IPS-18c (cell line): ENCODE data around the gene OR6C76.
"Not testable (repeated sequence)": the region's sequence is repeated elsewhere in the genome, so short reads cannot be mapped to it uniquely, and the experiment has no call there.

Experiments used
- H3K4me3 ChIP-seq: 2 replicates; pipeline ENCODE4 v1.7.0; 2013; ENCODE audit warnings: low read depth, mild to moderate bottlenecking, low read length, moderate library complexity; ENCODE audit not compliant: insufficient read depth
- H3K9me3 ChIP-seq: one replicate; pipeline ENCODE4 v1.6.1; 2013; ENCODE audit warnings: mild to moderate bottlenecking, low read length, moderate library complexity; ENCODE audit not compliant: control insufficient read depth, insufficient read depth

The OR6C76 gene

GRCh38 chr12:55425954-55426353, at the start of gene OR6C76:
TSS of gene OR6C76 (plus strand) at chr12:55426254. CDS start at chr12:55426254, 0 bp downstream.
- H3K4me3 ChIP-seq: no peak within 1 kb of the TSS
- no peaks in the 10 kb centered on the region for H3K9me3 ChIP-seq

GRCh38 chr12:55385891-55386290, 40.2 kb upstream of the OR6C76 start:
- Histone ChIP-seq H3K4me3 (no peak overlapping the region), H3K9me3 (no peaks in the 10 kb centered on the region)

GRCh38 chr12:55392032-55392795, 33.8 kb upstream of the OR6C76 start:
- H3K4me3 ChIP-seq: no peak overlapping the region
- H3K9me3 ChIP-seq: peaks cover 6% of the 10 kb centered on the region

GRCh38 chr12:55396326-55396725, 29.7 kb upstream of the OR6C76 start:
- Histone ChIP-seq H3K9me3 (peaks cover 6% of the 10 kb centered on the region), H3K4me3 (no peak overlapping the region)

GRCh38 chr12:55400229-55400628, 25.8 kb upstream of the OR6C76 start, which contains the start of gene OR6C65:
TSS of gene OR6C65 (plus strand) at chr12:55400529. CDS start at chr12:55400529, 0 bp downstream.
- no peaks in the 10 kb centered on the region for H3K9me3 ChIP-seq
- no peak within 1 kb of the TSS for H3K4me3 ChIP-seq

- Histone ChIP-seq H3K9me3 (no peaks in the 10 kb centered on the region), H3K4me3 (no peak overlapping the region)
Measured at GRCh38 chr12:55407866-55408265, 18.2 kb upstream of the OR6C76 start.

GRCh38 chr12:55409133-55409532, 16.9 kb upstream of the OR6C76 start:
- not testable (repeated sequence) for H3K4me3 ChIP-seq, H3K9me3 ChIP-seq

GRCh38 chr12:55412138-55412537, 13.9 kb upstream of the OR6C76 start:
- H3K9me3 ChIP-seq, H3K4me3 ChIP-seq: not testable (repeated sequence)

- H3K4me3 ChIP-seq, H3K9me3 ChIP-seq: not testable (repeated sequence)
Measured at GRCh38 chr12:55413498-55414388, 12.3 kb upstream of the OR6C76 start.

- not testable (repeated sequence) for H3K4me3 ChIP-seq, H3K9me3 ChIP-seq
Measured at GRCh38 chr12:55414396-55414823, 11.6 kb upstream of the OR6C76 start.

GRCh38 chr12:55414889-55415288, 11.2 kb upstream of the OR6C76 start:
- H3K9me3 ChIP-seq, H3K4me3 ChIP-seq: not testable (repeated sequence)

- H3K4me3 ChIP-seq: no peak overlapping the region
- no peaks in the 10 kb centered on the region for H3K9me3 ChIP-seq
Measured at GRCh38 chr12:55416961-55417360, 9.1 kb upstream of the OR6C76 start.

GRCh38 chr12:55420307-55420962, 5.6 kb upstream of the OR6C76 start:
- Histone ChIP-seq H3K4me3 (no peak overlapping the region), H3K9me3 (no peaks in the 10 kb centered on the region)

- Histone ChIP-seq H3K4me3 (no peak overlapping the region), H3K9me3 (no peaks in the 10 kb centered on the region)
Measured at GRCh38 chr12:55428331-55429243, 2.5 kb downstream of the OR6C76 start.

- H3K9me3 ChIP-seq: not testable (repeated sequence)
Measured at GRCh38 chr12:55441233-55441632, 15.2 kb downstream of the OR6C76 start.

GRCh38 chr12:55443776-55444175, 17.7 kb downstream of the OR6C76 start, which contains the start of gene OR6C2:
TSS of gene OR6C2 (plus strand) at chr12:55444076. CDS start at chr12:55452214, 8,138 bp downstream.
- no peaks in the 10 kb centered on the region for H3K9me3 ChIP-seq
- no peak within 1 kb of the TSS for H3K4me3 ChIP-seq

More at GRCh38 chr12:55441233-55441632, 15.2 kb downstream of the OR6C76 start:
- H3K4me3 ChIP-seq: not testable (repeated sequence)
